Nephron progenitor cell (in vitro differentiated cells): ENCODE measurements around the gene PNP.

Experiments
- DNase-seq: peaks from one replicate; pipeline ENCODE4 v3.0.0; 2021
- H3K27ac Mint-ChIP-seq: 2 replicates; pipeline ENCODE4 v1.8.0; 2021; ENCODE audit warnings: mild to moderate bottlenecking, moderate library complexity, mixed read lengths
- H3K27me3 Mint-ChIP-seq: 2 replicates; pipeline ENCODE4 v1.8.0; 2021; ENCODE audit warnings: mild to moderate bottlenecking, low read depth, mixed read lengths; ENCODE audit not compliant: poor library complexity
- H3K36me3 Mint-ChIP-seq: 2 replicates; pipeline ENCODE4 v1.8.0; 2021; ENCODE audit warnings: low read depth, mixed read lengths
- H3K4me1 Mint-ChIP-seq: 2 replicates; pipeline ENCODE4 v1.8.0; 2021; ENCODE audit warnings: mixed read lengths
- H3K4me3 Mint-ChIP-seq: 2 replicates; pipeline ENCODE4 v1.8.0; 2021; ENCODE audit warnings: mild to moderate bottlenecking, moderate library complexity, mixed read lengths
- H3K9me3 Mint-ChIP-seq: 2 replicates; pipeline ENCODE4 v1.8.0; 2021; ENCODE audit warnings: mild to moderate bottlenecking, moderate library complexity, mixed read lengths
- CTCF ChIP-seq: fragments of 200-600 bp; sonication (generic); IDR thresholded peaks from 2 replicates; pipeline ENCODE4 v1.5.0; 2021; ENCODE audit warnings: antibody characterized with exemption

Gene PNP

DNA sequence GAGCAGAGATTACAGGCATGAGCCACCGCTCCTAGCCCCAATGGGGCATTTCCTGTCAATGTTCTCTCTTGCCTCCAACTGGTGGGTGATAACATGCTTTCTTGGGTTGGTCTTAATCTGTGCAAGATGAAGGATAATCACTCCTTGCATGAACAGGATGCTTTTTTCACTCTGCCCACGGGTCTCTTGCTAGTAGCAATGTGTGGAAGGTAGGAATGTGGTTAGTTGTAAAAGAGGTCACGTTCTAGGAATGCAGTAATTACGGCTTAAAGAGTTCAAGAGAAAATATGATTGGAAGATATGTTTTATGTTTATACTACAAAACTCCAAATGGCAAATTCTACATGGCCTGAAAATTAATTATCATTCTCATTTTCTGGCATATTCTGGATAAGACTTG is 46.6 kb downstream of the PNP start:
- Mint-ChIP-seq H3K36me3 (no peaks in the 10 kb centered on the region), H3K27me3 (peaks cover 5% of the 10 kb centered on the region), H3K4me3 (no peak overlapping the region), H3K27ac (no peak overlapping the region), H3K4me1 (peaks cover 13% of the 10 kb centered on the region), H3K9me3 (peaks cover 10% of the 10 kb centered on the region)
- no peak for TF ChIP-seq CTCF
- no peak for DNase-seq

DNA sequence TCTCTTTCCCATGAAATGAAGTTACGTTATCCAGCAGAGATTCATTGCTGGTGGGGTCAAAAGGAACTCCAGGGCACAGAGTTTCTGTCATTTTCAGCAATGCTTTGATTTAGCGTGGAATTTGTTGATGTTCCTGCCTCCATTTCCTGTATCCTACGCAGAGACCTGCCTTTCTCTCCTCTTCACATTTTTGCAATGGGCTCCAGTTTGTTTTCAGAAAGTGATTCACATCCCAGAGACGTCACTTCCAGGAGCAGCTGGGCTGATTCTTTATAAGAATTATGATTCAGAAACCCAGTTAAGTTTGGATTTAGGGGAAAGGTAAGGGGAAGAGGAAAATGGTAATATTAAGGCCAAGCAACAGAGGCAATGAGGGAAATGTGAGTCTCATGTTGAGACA is 47.7 kb downstream of the PNP start:
- TF ChIP-seq CTCF: no peak
- Mint-ChIP-seq H3K4me3 (no peak overlapping the region), H3K9me3 (peaks cover 10% of the 10 kb centered on the region), H3K36me3 (no peaks in the 10 kb centered on the region), H3K27me3 (peaks cover 1% of the 10 kb centered on the region), H3K4me1 (peaks cover 10% of the 10 kb centered on the region), H3K27ac (no peak overlapping the region)
- DNase-seq: no peak

GRCh38 chr14:20522332-20522731 is 53.1 kb downstream of the PNP start:
- Mint-ChIP-seq H3K27ac (no peak overlapping the region), H3K27me3 (peaks cover 11% of the 10 kb centered on the region), H3K4me1 (no peaks in the 10 kb centered on the region), H3K9me3 (peaks cover 10% of the 10 kb centered on the region), H3K4me3 (no peak overlapping the region), H3K36me3 (no peaks in the 10 kb centered on the region)
- DNase-seq: no peak
- no peak for TF ChIP-seq CTCF

DNA sequence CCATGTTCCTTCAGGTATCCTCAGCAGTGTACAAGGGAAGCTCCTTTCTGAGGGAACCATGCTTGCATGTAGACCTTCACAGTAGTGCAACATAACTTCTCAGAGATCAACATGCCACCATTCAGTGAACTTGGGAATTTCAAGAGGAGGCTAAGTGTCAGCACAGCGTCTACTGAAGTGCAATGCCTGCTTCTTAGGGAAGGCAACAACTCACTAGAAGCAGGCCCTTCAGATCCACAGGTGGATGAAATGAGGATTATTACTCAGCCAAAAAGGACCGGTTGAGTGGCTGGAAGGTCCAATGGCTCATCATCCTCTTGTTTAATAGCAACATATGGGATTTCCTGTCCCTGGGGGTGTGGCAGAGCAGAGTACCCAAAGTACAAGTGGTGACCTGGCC is 54.8 kb downstream of the PNP start:
- no peak for TF ChIP-seq CTCF
- H3K9me3 Mint-ChIP-seq: peaks cover 10% of the 10 kb centered on the region
- peaks cover 23% of the 10 kb centered on the region for H3K27me3 Mint-ChIP-seq
- H3K4me1 Mint-ChIP-seq: no peaks in the 10 kb centered on the region
- no peak overlapping the region for H3K4me3 Mint-ChIP-seq
- H3K27ac Mint-ChIP-seq: no peak overlapping the region
- no peak for DNase-seq
- H3K36me3 Mint-ChIP-seq: no peaks in the 10 kb centered on the region
